Panc1 (cell line): Measurements from ENCODE around the gene ADAMTS9.

Source experiments
- CTCF ChIP-seq: fragments of 450-650 bp; IDR thresholded peaks from 2 replicates; pipeline ENCODE4 v1.5.1; 2017; ENCODE audit warnings: mild to moderate bottlenecking
- TF ChIP-seq, protein P1 (sequence below), 2 experiments: IDR thresholded peaks; 2 replicates each; pipeline ENCODE4 v1.6.1; 2011 to 2012; ENCODE audit warnings: low read depth in 2 of 2, control low read depth in 1 of 2, low read length in 1 of 2, mild to moderate bottlenecking in 1 of 2, moderate library complexity in 1 of 2; ENCODE audit not compliant: insufficient read depth in 1 of 2

DNA sequence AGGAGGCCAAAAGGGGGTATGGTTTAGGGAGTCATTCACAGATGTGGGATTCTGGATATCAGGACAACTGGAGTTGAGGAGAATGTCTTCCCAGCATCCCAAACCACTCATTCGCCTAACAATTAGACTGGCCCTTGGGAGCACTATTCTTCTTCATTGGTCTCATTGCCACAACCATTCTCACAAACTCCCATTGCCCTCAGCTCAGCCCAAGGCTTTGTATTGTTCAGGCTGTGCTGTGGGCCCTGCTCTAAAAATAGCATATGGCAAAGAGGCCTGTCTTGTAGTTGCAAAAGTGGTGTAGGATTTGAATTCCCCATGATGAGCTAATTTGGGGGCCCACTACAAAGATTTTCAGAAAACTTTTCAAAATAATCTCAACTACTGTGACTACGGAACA is 6.3 kb upstream of the ADAMTS9 start:
- TF ChIP-seq CTCF, result no peak
- TF ChIP-seq, protein P1, sequence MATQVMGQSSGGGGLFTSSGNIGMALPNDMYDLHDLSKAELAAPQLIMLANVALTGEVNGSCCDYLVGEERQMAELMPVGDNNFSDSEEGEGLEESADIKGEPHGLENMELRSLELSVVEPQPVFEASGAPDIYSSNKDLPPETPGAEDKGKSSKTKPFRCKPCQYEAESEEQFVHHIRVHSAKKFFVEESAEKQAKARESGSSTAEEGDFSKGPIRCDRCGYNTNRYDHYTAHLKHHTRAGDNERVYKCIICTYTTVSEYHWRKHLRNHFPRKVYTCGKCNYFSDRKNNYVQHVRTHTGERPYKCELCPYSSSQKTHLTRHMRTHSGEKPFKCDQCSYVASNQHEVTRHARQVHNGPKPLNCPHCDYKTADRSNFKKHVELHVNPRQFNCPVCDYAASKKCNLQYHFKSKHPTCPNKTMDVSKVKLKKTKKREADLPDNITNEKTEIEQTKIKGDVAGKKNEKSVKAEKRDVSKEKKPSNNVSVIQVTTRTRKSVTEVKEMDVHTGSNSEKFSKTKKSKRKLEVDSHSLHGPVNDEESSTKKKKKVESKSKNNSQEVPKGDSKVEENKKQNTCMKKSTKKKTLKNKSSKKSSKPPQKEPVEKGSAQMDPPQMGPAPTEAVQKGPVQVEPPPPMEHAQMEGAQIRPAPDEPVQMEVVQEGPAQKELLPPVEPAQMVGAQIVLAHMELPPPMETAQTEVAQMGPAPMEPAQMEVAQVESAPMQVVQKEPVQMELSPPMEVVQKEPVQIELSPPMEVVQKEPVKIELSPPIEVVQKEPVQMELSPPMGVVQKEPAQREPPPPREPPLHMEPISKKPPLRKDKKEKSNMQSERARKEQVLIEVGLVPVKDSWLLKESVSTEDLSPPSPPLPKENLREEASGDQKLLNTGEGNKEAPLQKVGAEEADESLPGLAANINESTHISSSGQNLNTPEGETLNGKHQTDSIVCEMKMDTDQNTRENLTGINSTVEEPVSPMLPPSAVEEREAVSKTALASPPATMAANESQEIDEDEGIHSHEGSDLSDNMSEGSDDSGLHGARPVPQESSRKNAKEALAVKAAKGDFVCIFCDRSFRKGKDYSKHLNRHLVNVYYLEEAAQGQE (IDR thresholded peaks at IDR 0.05; ENCODE audit: insufficient read depth in 1 of 2, low read depth in 2 of 2, low read length in 1 of 2), result no peak
